K562 (cell line): Measurements from ENCODE around the gene ZNF747. TPM values are rescaled to one million over a fixed set of nuclear protein-coding genes. Genes with fewer than 3 reads are reported as not detected.
A peak's percentile ranks its signal among the peaks of the same experiment; 100 is the strongest.

ENCODE experiments used
- CCNT2 ChIP-seq: IDR thresholded peaks from 2 replicates; pipeline ENCODE4 v1.6.1; 2011; ENCODE audit warnings: borderline replicate concordance, low read depth, mild to moderate bottlenecking, moderate library complexity, mixed read lengths, low read length; ENCODE audit not compliant: insufficient read length; ENCODE audit errors: extremely low read depth
- CTCFL ChIP-seq: IDR thresholded peaks from 2 replicates; pipeline ENCODE4 v1.6.1; 2011; ENCODE audit warnings: borderline replicate concordance, low read depth, mild to moderate bottlenecking, moderate library complexity, low read length; ENCODE audit not compliant: insufficient read depth, poor library complexity, severe bottlenecking
- MAX ChIP-seq: sonication (generic); formaldehyde crosslinking; IDR thresholded peaks from 2 replicates; pipeline ENCODE4 v1.9.0; 2022; ENCODE audit warnings: mild to moderate bottlenecking, missing genetic modification reagents
- polyA plus RNA-seq, 8 experiments: library from polyadenylated mRNA; depleted of rRNA in 4 of 8; stranded (reverse) in 5 of 8; unstranded in 3 of 8; fragments of >200 nt; fragmentation: Nextera tagmentation in 2 of 8; fragmentation: Illumina TruSeq in 1 of 8; extraction: Ambion mirVana in 2 of 8; extraction: Trizol in 1 of 8; gene quantifications; 2 replicates each; pipeline versions ENCODE4 v1.2.1 to v1.2.3, GENCODE V29; 2011 to 2014; ENCODE audit warnings: inconsistent platforms in 1 of 8, missing spikeins in 1 of 8
- total RNA-seq, 7 experiments: library from RNA; depleted of rRNA in 6 of 7; stranded (reverse); fragments of >200 nt in 6 of 7; fragmentation: Illumina TruSeq in 2 of 7; extraction: Trizol in 2 of 7; gene quantifications; 2 replicates each; pipeline versions ENCODE4 v1.2.1 to v1.2.3, GENCODE V29; 2011 to 2021; ENCODE audit warnings: low replicate concordance in 1 of 7
- TF ChIP-seq, protein P1 (sequence below): fragments of 450-650 bp; IDR thresholded peaks from 2 replicates; pipeline ENCODE4 v1.6.1; 2016; ENCODE audit warnings: mild to moderate bottlenecking, moderate library complexity

ZNF747 gene
- total and polyA plus RNA-seq, 9 of the 15 experiments (the other 6 are each of a cell fraction or from before 2014, with no cell fraction given): 0.14 to 3.3 (median 1.5) TPM

DNA sequence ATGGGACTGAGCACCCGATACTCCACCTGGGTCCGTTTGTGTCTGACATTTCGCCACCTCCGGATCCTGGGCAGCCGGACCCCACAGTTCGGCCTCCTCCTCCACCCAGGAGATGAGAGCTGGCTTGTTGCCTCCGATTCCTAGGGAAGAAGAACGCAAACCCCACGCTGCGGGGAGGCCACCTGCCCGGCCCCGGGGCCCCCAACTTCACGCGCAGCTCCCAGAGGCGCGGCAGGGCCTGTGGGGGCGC is 23.0 kb upstream of the ZNF747 start (continued):
- TF ChIP-seq, protein P1, sequence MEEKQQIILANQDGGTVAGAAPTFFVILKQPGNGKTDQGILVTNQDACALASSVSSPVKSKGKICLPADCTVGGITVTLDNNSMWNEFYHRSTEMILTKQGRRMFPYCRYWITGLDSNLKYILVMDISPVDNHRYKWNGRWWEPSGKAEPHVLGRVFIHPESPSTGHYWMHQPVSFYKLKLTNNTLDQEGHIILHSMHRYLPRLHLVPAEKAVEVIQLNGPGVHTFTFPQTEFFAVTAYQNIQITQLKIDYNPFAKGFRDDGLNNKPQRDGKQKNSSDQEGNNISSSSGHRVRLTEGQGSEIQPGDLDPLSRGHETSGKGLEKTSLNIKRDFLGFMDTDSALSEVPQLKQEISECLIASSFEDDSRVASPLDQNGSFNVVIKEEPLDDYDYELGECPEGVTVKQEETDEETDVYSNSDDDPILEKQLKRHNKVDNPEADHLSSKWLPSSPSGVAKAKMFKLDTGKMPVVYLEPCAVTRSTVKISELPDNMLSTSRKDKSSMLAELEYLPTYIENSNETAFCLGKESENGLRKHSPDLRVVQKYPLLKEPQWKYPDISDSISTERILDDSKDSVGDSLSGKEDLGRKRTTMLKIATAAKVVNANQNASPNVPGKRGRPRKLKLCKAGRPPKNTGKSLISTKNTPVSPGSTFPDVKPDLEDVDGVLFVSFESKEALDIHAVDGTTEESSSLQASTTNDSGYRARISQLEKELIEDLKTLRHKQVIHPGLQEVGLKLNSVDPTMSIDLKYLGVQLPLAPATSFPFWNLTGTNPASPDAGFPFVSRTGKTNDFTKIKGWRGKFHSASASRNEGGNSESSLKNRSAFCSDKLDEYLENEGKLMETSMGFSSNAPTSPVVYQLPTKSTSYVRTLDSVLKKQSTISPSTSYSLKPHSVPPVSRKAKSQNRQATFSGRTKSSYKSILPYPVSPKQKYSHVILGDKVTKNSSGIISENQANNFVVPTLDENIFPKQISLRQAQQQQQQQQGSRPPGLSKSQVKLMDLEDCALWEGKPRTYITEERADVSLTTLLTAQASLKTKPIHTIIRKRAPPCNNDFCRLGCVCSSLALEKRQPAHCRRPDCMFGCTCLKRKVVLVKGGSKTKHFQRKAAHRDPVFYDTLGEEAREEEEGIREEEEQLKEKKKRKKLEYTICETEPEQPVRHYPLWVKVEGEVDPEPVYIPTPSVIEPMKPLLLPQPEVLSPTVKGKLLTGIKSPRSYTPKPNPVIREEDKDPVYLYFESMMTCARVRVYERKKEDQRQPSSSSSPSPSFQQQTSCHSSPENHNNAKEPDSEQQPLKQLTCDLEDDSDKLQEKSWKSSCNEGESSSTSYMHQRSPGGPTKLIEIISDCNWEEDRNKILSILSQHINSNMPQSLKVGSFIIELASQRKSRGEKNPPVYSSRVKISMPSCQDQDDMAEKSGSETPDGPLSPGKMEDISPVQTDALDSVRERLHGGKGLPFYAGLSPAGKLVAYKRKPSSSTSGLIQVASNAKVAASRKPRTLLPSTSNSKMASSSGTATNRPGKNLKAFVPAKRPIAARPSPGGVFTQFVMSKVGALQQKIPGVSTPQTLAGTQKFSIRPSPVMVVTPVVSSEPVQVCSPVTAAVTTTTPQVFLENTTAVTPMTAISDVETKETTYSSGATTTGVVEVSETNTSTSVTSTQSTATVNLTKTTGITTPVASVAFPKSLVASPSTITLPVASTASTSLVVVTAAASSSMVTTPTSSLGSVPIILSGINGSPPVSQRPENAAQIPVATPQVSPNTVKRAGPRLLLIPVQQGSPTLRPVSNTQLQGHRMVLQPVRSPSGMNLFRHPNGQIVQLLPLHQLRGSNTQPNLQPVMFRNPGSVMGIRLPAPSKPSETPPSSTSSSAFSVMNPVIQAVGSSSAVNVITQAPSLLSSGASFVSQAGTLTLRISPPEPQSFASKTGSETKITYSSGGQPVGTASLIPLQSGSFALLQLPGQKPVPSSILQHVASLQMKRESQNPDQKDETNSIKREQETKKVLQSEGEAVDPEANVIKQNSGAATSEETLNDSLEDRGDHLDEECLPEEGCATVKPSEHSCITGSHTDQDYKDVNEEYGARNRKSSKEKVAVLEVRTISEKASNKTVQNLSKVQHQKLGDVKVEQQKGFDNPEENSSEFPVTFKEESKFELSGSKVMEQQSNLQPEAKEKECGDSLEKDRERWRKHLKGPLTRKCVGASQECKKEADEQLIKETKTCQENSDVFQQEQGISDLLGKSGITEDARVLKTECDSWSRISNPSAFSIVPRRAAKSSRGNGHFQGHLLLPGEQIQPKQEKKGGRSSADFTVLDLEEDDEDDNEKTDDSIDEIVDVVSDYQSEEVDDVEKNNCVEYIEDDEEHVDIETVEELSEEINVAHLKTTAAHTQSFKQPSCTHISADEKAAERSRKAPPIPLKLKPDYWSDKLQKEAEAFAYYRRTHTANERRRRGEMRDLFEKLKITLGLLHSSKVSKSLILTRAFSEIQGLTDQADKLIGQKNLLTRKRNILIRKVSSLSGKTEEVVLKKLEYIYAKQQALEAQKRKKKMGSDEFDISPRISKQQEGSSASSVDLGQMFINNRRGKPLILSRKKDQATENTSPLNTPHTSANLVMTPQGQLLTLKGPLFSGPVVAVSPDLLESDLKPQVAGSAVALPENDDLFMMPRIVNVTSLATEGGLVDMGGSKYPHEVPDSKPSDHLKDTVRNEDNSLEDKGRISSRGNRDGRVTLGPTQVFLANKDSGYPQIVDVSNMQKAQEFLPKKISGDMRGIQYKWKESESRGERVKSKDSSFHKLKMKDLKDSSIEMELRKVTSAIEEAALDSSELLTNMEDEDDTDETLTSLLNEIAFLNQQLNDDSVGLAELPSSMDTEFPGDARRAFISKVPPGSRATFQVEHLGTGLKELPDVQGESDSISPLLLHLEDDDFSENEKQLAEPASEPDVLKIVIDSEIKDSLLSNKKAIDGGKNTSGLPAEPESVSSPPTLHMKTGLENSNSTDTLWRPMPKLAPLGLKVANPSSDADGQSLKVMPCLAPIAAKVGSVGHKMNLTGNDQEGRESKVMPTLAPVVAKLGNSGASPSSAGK: peak; percentile 42; the same call in 1 of the 2 replicates
- TF ChIP-seq CCNT2 (peak; percentile 23), CTCFL (peak; percentile 53), MAX (peak; percentile 60)
- TF ChIP-seq, all 486 proteins: peak for 8
